Gastrocnemius medialis (tissue), 4 donors: ENCODE data around the gene CCL1. TPM values are rescaled to one million over a fixed set of nuclear protein-coding genes. Genes with fewer than 3 reads are reported as not detected.

Source experiments
- ATAC-seq, 2 donors: fragments of 150-250 bp; one replicate each; pipeline ENCODE4 v1.9.1; 2016
- DNase-seq, 2 donors: peaks; one replicate each; pipeline ENCODE4 v3.0.0-alpha.2; 2019
- H3K27ac ChIP-seq, 4 donors: fragments of 200-600 bp; sonication (generic); 1 replicate in 1 of 4; 2 replicates in 3 of 4; pipeline ENCODE4 v1.5.1; 2016 to 2018; ENCODE audit warnings: mild to moderate bottlenecking in 2 of 4, moderate library complexity in 1 of 4
- H3K27me3 ChIP-seq, 3 donors: fragments of 200-600 bp; sonication (generic) in 2 of 3; 1 replicate in 1 of 3; 2 replicates in 2 of 3; pipeline versions ENCODE4 v1.5.1 to v1.6.0; 2016 to 2019; ENCODE audit warnings: mild to moderate bottlenecking in 1 of 3, moderate library complexity in 1 of 3
- H3K36me3 ChIP-seq, 2 donors: fragments of 200-600 bp; sonication (generic) in 1 of 2; one replicate each; pipeline ENCODE4 v1.5.1; 2017 to 2018
- H3K4me1 ChIP-seq, 2 donors: fragments of 200-600 bp; sonication (generic) in 1 of 2; one replicate each; pipeline ENCODE4 v1.5.1; 2016 to 2017; ENCODE audit warnings: mild to moderate bottlenecking in 2 of 2
- H3K4me3 ChIP-seq, 4 donors: fragments of 200-600 bp; sonication (generic) in 3 of 4; 1 replicate in 1 of 4; 2 replicates in 3 of 4; pipeline ENCODE4 v1.5.1; 2016 to 2019; ENCODE audit warnings: mild to moderate bottlenecking in 2 of 4
- H3K9me3 ChIP-seq, 3 donors: fragments of 200-600 bp; sonication (generic) in 2 of 3; 1 replicate in 1 of 3; 2 replicates in 2 of 3; pipeline ENCODE4 v1.5.1; 2016 to 2019
- POLR2A ChIP-seq, 2 donors: fragments of 450-650 bp; IDR thresholded peaks; one replicate each; pipeline ENCODE4 v1.6.1; 2017; ENCODE audit warnings: antibody characterized with exemption in 2 of 2, mild to moderate bottlenecking in 2 of 2, moderate library complexity in 2 of 2
- in situ Hi-C, 4 donors: fragments of 200-750 bp; cut with MboI; loops; one replicate each; pipeline versions ENCODE4 v1.15.0 to v1.8.0; 2017; ENCODE audit warnings: low sequenced_read_pairs in 4 of 4
- intact Hi-C: fragments of 100-400 bp; cut with DNase I; formaldehyde crosslinking; loops from one replicate; pipeline ENCODE4 v1.15.1; 2023; ENCODE audit warnings: low total_unique reads
- total RNA-seq, 4 donors: library from RNA; depleted of rRNA; stranded (reverse); fragments of >200 nt; gene quantifications; one replicate each; pipeline versions ENCODE4 v1.1.0 to v1.2.3, GENCODE V29; 2016
- TF ChIP-seq, protein P1 (sequence below), 5 experiments: fragments of 450-650 bp in 3 of 5; fragments of 200-600 bp in 2 of 5; sonication (generic) in 2 of 5; IDR thresholded peaks in 4 of 5; conservative IDR thresholded peaks in 1 of 5; 1 replicate in 4 of 5; 2 replicates in 1 of 5; pipeline ENCODE4 v1.5.1; 2016 to 2019; ENCODE audit warnings: antibody characterized with exemption in 5 of 5, mild to moderate bottlenecking in 3 of 5, moderate library complexity in 3 of 5

Gene CCL1
- total RNA-seq, 4 donors from 2014 or later: not detected

DNA sequence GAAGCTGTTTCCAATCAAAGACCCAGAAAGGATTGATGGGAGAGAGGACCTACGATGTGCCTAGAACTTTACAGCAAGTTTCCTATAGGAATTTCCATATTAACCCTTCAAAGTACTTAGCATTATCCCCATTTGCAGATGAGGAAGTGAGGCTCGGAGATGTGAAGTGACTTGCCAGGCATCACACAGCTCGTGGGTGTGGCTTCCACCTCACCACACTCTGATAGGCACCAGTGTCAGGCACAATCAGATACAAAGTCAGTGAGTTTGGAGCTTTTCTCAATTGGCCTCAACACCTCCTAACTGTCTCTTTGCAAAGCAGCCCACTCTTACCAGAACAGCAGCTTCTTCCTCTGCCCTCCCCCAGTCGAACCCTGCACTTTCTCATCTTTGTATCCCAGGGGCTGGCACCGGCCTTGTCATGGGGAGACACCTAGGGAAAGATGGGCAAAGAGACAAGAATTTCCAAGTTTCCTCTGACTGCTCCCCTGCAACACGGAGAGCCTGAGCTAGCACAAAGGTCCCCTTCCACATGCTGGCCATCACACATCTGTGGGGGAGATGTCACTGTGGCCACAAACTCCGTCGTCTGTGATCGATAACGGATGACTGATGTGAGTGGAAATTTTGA is 37.4 kb upstream of the CCL1 start:
- Histone ChIP-seq H3K4me3 (no peak overlapping the region), H3K4me1 (no peaks in the 10 kb centered on the region), H3K9me3 (no peaks in the 10 kb centered on the region), H3K27me3 (no peaks in the 10 kb centered on the region), H3K27ac (no peak overlapping the region), H3K36me3 (no peaks in the 10 kb centered on the region)
- intact Hi-C loops: no loop called here
- ATAC-seq: no peak
- TF ChIP-seq POLR2A (IDR thresholded peaks at IDR 0.05): no peak
- TF ChIP-seq, protein P1, sequence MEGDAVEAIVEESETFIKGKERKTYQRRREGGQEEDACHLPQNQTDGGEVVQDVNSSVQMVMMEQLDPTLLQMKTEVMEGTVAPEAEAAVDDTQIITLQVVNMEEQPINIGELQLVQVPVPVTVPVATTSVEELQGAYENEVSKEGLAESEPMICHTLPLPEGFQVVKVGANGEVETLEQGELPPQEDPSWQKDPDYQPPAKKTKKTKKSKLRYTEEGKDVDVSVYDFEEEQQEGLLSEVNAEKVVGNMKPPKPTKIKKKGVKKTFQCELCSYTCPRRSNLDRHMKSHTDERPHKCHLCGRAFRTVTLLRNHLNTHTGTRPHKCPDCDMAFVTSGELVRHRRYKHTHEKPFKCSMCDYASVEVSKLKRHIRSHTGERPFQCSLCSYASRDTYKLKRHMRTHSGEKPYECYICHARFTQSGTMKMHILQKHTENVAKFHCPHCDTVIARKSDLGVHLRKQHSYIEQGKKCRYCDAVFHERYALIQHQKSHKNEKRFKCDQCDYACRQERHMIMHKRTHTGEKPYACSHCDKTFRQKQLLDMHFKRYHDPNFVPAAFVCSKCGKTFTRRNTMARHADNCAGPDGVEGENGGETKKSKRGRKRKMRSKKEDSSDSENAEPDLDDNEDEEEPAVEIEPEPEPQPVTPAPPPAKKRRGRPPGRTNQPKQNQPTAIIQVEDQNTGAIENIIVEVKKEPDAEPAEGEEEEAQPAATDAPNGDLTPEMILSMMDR (IDR thresholded peaks at IDR 0.05 in 4 of 5, conservative IDR thresholded peaks at IDR 0.05 in 1 of 5): no peak
- no peak for DNase-seq
- in situ Hi-C loops: loop anchor here in 1 of 4 donors (25.0 kb wide), 1 partner anchor 237 kb away; no protein-coding TSS in a partner anchor

DNA sequence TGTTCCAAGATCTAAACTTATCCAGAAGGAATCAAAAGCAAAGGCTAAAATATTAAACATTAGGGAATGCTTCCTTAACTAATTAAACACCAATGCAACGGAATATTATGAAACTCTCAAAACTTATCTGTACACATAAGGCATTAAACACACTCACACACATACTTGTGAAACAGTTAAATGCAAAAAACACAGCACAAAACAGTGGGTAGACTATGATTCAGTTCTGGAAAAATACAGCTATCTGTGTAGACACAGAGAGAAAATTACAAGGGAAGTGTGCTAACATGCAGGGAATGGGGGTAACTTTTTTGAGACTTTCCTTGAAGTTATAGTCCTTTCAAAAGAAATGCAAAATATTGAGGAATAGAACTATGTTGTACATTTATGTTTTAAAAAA is 36.7 kb upstream of the CCL1 start:
- Histone ChIP-seq H3K27me3 (no peaks in the 10 kb centered on the region), H3K4me3 (no peak overlapping the region), H3K36me3 (no peaks in the 10 kb centered on the region), H3K27ac (no peak overlapping the region), H3K4me1 (no peaks in the 10 kb centered on the region), H3K9me3 (no peaks in the 10 kb centered on the region)
- ATAC-seq: no peak
- DNase-seq: no peak
- in situ Hi-C loops (loop anchor here in 1 of 4 donors (25.0 kb wide), 1 partner anchor 238 kb away; no protein-coding TSS in a partner anchor), intact Hi-C loops (no loop called here)
- no peak for TF ChIP-seq POLR2A (IDR thresholded peaks at IDR 0.05)

DNA sequence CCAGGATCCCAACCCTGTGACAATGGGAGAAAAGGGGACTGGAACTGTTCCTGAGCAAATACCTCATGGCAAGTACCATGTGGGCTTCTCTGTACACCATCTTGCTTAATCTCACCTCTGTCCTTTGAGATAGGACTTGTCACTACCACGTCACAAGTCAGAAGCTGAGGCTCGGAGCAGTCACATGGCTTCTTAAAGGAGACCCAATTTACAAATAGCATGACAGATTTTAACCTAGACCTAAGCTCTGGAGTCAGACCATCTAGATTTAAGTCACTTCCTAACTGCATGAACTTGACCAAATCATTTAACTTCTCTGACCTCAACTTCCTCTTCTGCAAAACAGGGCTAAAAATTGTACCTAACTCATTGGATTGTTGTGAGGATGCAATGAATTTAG is 36.0 kb upstream of the CCL1 start:
- TF ChIP-seq, protein P1 (IDR thresholded peaks at IDR 0.05 in 4 of 5, conservative IDR thresholded peaks at IDR 0.05 in 1 of 5): no peak
- TF ChIP-seq POLR2A (IDR thresholded peaks at IDR 0.05): no peak
- no peaks in the 10 kb centered on the region for H3K4me1 ChIP-seq
- no peaks in the 10 kb centered on the region for H3K36me3 ChIP-seq
- DNase-seq (no peak), ATAC-seq (no peak)
- intact Hi-C loops: no loop called here
- H3K27me3 ChIP-seq: no peaks in the 10 kb centered on the region
- in situ Hi-C loops: no loop called here
- no peak overlapping the region for H3K27ac ChIP-seq
- no peaks in the 10 kb centered on the region for H3K9me3 ChIP-seq
- no peak overlapping the region for H3K4me3 ChIP-seq

- H3K27ac ChIP-seq: no peak overlapping the region
- H3K27me3 ChIP-seq: no peaks in the 10 kb centered on the region
- no peak overlapping the region for H3K4me3 ChIP-seq
- H3K9me3 ChIP-seq: no peaks in the 10 kb centered on the region
- no peak for ATAC-seq
- H3K36me3 ChIP-seq: no peaks in the 10 kb centered on the region
- TF ChIP-seq, protein P1 (IDR thresholded peaks at IDR 0.05 in 4 of 5, conservative IDR thresholded peaks at IDR 0.05 in 1 of 5): no peak
- no peak for TF ChIP-seq POLR2A (IDR thresholded peaks at IDR 0.05)
- H3K4me1 ChIP-seq: no peaks in the 10 kb centered on the region
- intact Hi-C loops (no loop called here), in situ Hi-C loops (no loop called here)
- no peak for DNase-seq
Observed at GRCh38 chr17:34397265-34397664, 34.2 kb upstream of the CCL1 start.

DNA sequence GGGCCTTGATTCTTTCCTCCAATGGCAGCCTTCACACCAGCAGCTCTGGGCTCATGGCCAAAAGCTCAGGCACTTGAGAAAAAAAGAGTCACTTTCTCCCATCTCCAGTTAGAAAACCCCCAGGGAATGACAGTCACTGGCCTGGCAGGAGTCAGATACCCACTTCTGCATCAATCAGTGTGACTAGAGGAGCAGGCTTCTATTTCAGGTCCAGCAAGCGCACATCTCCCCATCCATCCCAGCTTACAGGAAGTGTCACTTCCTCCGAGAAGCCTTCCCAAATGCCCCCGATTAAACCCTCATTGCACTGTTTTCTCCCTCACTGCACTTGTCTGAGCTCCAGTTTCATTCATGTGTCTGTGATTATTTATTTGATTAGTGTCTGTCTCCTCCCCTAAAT is 30.4 kb upstream of the CCL1 start:
- Histone ChIP-seq H3K9me3 (no peaks in the 10 kb centered on the region), H3K36me3 (no peaks in the 10 kb centered on the region), H3K4me1 (no peaks in the 10 kb centered on the region), H3K27ac (no peak overlapping the region), H3K4me3 (no peak overlapping the region), H3K27me3 (no peaks in the 10 kb centered on the region)
- no peak for DNase-seq
- in situ Hi-C loops (no loop called here), intact Hi-C loops (loop anchor here (5.0 kb wide), 1 partner anchor 1089 kb away; no protein-coding TSS in a partner anchor)
- no peak for ATAC-seq
- no peak for TF ChIP-seq POLR2A (IDR thresholded peaks at IDR 0.05)
- TF ChIP-seq, protein P1 (IDR thresholded peaks at IDR 0.05 in 4 of 5, conservative IDR thresholded peaks at IDR 0.05 in 1 of 5): no peak
